GM21390 (cell line): Measurements from ENCODE around the gene HTR3B.

Experiments used
- ATAC-seq: cut with Tn5 transposase; IDR thresholded peaks from one replicate; pipeline ENCODE4 v1.9.1; 2021; ENCODE audit not compliant: unreplicated experiment

The HTR3B gene

GRCh38 chr11:113986351-113987140 is 82.0 kb downstream of the HTR3B start:
- ATAC-seq, result no peak

GRCh38 chr11:113989381-113989780 is 84.8 kb downstream of the HTR3B start:
- ATAC-seq, result no peak

DNA sequence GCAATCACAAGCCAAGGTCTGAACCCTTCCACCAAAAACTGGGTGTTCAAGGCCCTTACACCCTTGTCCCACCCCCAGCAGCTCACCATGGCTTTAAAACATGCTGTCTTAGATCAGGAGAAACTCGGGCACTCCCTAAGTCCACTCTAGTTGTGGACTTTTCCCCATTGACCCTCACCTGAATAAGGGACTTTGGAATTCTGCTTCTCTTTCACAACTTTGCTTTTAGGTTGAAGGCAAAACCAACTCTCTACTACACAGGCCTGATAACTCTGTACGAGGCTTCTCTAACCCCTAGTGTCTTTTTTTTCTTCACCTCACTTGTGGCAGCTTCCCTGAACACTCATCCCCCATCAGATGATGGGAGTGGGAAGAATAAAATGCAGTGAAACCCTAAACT is 85.3 kb downstream of the HTR3B start:
- ATAC-seq, result no peak

DNA sequence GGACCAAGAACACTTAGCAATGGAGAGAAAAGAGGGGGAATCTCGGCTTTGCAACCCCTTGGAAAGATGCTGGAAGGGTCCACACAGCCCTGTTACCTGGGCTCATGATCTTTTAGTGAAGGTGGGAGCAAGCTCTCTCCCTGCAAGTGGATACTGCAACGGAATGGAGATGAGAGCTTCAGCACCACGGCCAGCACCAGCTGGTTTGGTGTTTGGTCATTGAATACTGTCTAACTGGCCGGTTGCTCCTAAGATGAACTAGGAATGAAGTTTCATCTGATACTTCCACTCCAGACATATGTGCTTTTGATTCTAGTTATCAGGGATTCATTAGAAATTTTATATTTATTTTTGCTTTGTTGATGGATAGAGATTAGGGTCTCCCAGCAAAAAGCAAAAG is 86.6 kb downstream of the HTR3B start:
- no peak for ATAC-seq

DNA sequence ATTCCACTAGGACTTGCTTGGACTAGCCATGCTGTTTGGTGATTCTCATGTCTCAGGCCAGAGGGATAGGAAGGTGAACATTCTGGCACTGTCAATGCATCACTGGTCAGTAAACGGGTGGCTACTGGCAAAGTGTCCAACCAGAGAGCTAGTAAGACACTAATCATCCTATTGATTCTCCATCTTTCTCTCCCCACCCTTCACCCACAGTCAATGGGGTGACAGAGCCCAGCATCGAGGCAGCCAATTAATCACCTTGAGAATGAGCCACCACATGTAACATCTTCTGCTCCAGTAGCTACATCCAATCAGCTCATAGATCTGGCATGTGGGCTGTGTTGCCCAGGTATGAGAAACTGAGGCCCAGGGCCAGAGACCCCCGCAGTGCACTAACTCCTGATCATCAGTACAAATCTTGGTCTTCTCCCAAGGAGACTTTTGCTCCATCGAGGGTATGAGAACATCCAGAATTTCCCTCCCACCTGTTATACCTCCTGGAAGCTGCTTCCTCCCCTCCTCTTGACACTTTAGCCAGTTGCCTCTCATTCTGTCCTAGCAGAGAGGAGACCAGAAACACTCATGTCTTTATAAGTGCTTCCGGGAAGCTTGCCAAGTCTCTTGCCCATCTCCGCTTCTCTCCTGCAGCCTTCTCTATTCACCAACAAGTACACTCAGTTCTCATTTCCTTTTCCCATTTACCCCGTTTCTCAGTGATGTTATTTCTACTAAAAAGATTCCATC is 87.3 kb downstream of the HTR3B start:
- no peak for ATAC-seq

DNA sequence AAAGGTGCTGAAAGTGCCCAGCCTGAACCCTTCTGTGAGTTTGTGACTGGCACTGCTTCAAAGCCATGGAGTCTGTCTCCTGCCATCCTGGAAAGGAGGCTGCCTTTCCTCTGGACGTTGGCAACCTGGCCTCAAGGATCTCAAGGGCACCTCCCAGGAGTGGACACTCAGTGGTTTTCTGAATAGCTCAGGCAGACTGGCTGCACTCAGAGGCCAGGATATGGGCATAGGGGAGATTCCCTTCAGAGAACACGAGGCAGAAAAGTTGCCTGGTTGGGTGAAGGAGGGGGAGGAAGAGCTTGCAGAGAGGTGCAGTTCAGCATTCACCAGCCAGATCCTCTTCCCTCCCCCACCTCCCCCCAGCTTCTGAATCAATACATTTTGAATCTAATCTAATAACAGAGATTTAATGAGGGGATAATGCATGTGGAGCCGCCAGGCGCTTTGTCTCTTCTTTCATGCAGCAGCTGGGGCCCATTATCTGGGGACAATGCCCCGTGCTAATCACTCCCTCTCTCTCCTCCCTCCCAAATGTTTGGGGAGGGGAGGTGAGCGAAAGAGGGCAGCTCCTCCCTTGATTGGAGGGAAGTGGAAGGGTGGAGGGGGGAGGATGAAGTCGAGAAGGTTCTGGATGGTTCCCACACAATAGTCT is 88.0 kb downstream of the HTR3B start:
- no peak for ATAC-seq

GRCh38 chr11:113994077-113994954 is 89.7 kb downstream of the HTR3B start:
- ATAC-seq, result no peak
